Right atrium auricular region (tissue), 2 donors: ENCODE results near the gene TMEM176B. TPM values are rescaled to one million over a fixed set of nuclear protein-coding genes. Genes with fewer than 3 reads are reported as not detected.

Experiments
- DNase-seq: peaks from one replicate; pipeline ENCODE4 v3.0.0-alpha.2; 2019; ENCODE audit warnings: low spot score
- H3K27ac ChIP-seq, 2 donors: fragments of 200-600 bp; sonication (generic); 1 replicate in 1 of 2; 2 replicates in 1 of 2; pipeline ENCODE4 v1.5.1; 2016 to 2019
- H3K27me3 ChIP-seq, 2 donors: fragments of 200-600 bp; sonication (generic); one replicate each; pipeline versions ENCODE4 v1.5.1 to v1.6.0; 2017 to 2019
- H3K36me3 ChIP-seq: fragments of 200-600 bp; sonication (generic); one replicate; pipeline ENCODE4 v1.5.1; 2016
- H3K4me1 ChIP-seq, 2 donors: fragments of 200-600 bp; sonication (generic); one replicate each; pipeline versions ENCODE4 v1.5.1 to v1.6.0; 2017 to 2019
- H3K4me3 ChIP-seq, 2 donors: fragments of 200-600 bp; sonication (generic); 1 replicate in 1 of 2; 2 replicates in 1 of 2; pipeline ENCODE4 v1.5.1; 2017 to 2019; ENCODE audit warnings: mild to moderate bottlenecking in 1 of 2, moderate library complexity in 1 of 2
- H3K9me3 ChIP-seq, 2 donors: fragments of 200-600 bp; sonication (generic); one replicate each; pipeline ENCODE4 v1.5.1; 2019
- total RNA-seq, 2 donors: library from RNA; depleted of rRNA; stranded (reverse); fragments of >200 nt; gene quantifications; one replicate each; pipeline ENCODE4 v1.1.0, GENCODE V29; 2016
- TF ChIP-seq, protein P1 (sequence below), 2 donors: fragments of 200-600 bp; sonication (generic); IDR thresholded peaks; one replicate each; pipeline ENCODE4 v1.5.1; 2019; ENCODE audit warnings: antibody characterized with exemption in 2 of 2

The TMEM176B gene
- total RNA-seq, 2 donors from 2014 or later: 162 to 227 TPM

DNA sequence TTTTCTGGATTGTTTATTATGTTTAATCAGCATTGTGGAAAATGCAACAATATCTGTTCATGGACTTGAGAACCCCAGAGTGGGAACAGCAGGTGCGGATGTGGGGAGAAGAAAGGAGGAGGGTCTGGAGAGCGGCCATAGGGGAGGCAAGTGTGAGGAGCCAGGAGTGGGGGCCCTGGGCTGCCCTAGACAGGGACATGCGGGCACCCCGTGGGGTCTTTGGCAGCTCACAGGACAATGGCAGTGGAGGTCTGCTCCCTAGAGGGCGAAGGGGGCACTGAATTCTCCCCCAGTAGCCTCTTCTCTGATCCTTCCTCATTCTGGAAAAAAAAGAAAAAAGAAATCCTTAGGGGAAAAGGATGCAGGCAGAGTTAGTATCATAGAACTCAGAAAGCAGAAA, 8.9 kb downstream of the TMEM176B start:
- Histone ChIP-seq H3K4me1 (peaks cover 0 to 52% of the 10 kb centered on the region in 2 donors), H3K4me3 (no peak overlapping the region), H3K27ac (peak overlapping the region in 1 of 2 donors; percentile 63), H3K9me3 (no peaks in the 10 kb centered on the region), H3K36me3 (peaks cover 21% of the 10 kb centered on the region), H3K27me3 (no peaks in the 10 kb centered on the region)
- no peak for DNase-seq
- TF ChIP-seq, protein P1, sequence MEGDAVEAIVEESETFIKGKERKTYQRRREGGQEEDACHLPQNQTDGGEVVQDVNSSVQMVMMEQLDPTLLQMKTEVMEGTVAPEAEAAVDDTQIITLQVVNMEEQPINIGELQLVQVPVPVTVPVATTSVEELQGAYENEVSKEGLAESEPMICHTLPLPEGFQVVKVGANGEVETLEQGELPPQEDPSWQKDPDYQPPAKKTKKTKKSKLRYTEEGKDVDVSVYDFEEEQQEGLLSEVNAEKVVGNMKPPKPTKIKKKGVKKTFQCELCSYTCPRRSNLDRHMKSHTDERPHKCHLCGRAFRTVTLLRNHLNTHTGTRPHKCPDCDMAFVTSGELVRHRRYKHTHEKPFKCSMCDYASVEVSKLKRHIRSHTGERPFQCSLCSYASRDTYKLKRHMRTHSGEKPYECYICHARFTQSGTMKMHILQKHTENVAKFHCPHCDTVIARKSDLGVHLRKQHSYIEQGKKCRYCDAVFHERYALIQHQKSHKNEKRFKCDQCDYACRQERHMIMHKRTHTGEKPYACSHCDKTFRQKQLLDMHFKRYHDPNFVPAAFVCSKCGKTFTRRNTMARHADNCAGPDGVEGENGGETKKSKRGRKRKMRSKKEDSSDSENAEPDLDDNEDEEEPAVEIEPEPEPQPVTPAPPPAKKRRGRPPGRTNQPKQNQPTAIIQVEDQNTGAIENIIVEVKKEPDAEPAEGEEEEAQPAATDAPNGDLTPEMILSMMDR (IDR thresholded peaks at IDR 0.05): no peak

DNA sequence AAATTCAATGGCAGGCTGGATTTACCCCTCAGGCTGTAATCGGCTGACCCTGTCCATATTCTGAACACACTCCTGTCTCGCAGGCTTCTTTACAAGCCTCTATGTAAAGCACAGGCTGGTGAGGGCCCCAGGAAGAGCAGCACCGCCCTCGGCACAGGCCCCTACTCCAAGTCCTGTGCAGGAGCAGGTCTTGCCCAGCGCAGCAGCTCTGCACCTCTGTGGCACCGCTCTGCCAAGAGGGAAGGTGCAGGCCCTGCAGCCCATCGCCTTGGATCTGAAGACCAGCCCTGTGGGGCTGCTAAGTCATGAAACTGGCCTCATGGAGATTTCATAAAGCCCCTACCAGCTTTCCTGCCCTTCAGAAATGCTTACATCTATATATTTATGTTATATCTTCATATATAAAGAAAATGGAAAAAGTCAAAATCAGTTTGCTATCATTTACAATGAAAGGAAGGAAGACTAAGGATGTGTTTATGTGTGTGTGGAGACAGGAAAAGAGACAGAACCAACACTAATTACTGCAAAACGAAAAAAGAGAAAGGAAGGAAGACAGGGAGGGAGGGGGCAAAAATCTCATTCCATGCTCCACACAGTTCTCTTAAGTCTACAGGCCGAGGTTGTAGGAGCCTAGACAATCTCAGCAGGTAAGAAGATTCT, 9.6 kb downstream of the TMEM176B start:
- DNase-seq: peak; percentile 55
- no peaks in the 10 kb centered on the region for H3K9me3 ChIP-seq
- peaks cover 21% of the 10 kb centered on the region for H3K36me3 ChIP-seq
- H3K27me3 ChIP-seq: no peaks in the 10 kb centered on the region
- H3K4me1 ChIP-seq: peaks cover 0 to 58% of the 10 kb centered on the region in 2 donors
- no peak overlapping the region for H3K27ac ChIP-seq
- TF ChIP-seq, protein P1 (IDR thresholded peaks at IDR 0.05): no peak
- H3K4me3 ChIP-seq: no peak overlapping the region

DNA sequence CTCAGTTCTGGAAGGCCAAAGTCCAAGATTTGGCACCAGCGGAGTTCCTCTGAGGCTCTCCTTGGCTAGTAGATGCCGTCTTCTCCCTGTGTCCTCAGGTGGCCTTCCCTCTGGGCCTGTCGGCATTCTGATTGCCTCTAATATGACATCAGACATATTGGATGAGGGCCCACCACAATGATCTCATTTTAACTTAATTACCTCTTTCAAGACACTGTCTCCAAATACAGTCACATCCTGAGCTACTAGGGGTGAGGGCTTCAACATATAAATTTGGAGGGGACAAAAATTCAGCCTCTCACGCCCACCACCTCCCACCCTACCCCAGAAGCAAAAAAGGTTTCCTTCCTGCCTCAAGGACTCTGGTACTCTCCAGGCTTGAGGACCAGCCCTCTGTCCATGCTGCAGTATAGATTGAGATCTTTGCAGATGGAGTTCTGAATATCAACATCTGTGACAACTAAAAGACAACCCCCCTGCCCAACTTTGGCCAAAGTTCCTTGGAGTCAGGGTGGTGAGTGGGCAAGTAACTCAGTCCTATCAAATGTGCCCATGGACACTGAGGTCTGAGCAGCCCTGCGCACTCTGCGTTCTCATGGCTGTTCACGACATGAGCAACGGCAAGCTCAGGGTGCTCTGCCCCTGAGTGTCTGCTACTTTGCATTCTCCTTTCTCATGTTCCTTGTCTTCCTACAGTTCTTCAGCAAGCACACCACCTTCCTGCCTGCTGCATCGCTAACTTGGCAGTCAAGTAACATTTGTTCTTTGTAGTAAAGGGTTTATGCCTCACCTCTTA, 11.5 kb downstream of the TMEM176B start:
- Histone ChIP-seq H3K9me3 (no peaks in the 10 kb centered on the region), H3K4me3 (no peak overlapping the region), H3K4me1 (peaks cover 0 to 73% of the 10 kb centered on the region in 2 donors), H3K27me3 (no peaks in the 10 kb centered on the region), H3K27ac (peak overlapping the region; percentile 72 to 81), H3K36me3 (peaks cover 18% of the 10 kb centered on the region)
- TF ChIP-seq, protein P1 (IDR thresholded peaks at IDR 0.05): no peak
- peak; percentile 75 for DNase-seq

DNA sequence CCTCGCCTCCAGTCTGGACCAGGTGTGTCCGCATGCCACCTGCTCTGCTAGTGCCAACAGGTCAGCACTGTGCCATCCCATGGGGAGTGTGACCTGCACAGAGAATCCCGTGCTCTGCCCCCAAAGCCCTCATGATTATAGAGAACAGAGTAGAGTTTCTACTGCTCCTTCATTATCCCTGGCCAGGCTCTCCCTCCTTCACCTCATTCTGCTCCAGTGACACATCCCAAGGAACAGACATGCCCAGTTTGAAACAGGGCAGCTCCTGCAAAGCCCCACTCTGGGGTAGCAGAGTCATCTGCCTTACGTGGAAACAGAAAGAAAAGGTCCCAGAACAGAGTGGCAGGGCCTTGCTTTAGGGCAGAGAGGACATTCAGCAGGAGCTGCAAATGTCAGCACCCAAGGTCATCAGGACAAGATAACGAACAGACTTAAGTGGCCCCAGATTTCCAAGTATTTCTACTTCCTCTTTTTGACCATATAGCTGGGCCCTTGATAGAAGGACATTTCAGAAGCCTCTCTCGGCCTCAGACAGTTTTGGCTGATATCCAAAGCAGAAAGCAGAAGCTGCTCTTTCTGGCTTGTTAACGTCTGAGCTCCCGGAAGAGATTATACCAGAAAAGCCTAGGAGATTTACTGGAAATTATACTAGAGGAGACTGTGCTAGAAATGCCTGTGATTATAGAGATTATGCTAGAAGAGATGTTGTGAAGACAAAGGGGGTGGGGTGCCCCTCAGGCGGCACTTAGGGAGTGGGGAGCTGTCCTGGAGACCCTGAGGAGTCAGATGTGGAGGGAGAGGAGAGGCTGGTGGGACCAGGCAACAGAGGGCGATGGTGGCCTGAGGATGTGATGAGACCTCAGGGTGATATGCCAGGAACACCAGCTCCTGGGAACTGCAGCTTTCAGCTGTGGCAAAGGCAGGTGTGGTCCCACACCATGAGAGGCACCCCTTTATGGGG, 12.6 kb downstream of the TMEM176B start:
- TF ChIP-seq, protein P1 (IDR thresholded peaks at IDR 0.05): peak in 1 of 2 donors; percentile 51
- peak; percentile 57 for DNase-seq
- peak overlapping the region; percentile 72 to 81 for H3K27ac ChIP-seq
- H3K36me3 ChIP-seq: peaks cover 11% of the 10 kb centered on the region
- peaks cover 0 to 63% of the 10 kb centered on the region in 2 donors for H3K4me1 ChIP-seq
- no peaks in the 10 kb centered on the region for H3K27me3 ChIP-seq
- H3K4me3 ChIP-seq: no peak overlapping the region
- no peaks in the 10 kb centered on the region for H3K9me3 ChIP-seq

DNA sequence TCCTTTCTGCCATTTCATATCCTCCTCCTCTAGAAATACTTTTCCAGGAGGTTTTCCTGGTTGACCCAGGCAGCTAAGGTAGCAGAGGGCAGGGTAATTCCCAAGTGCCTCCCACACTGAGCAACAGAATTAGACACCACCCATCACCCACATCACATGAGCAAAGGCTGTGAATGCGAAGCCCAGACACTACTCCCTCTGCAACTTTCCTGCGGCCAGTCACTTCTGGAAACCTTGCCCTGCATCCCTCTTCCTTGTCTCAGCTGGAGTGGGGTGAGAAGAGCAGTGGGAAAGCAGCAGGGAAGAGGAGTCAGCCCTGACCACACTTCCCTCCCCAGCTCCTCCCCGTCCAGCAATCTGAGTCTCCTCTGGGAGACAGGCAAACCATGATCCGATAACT, 15.2 kb downstream of the TMEM176B start:
- Histone ChIP-seq H3K27ac (peak overlapping the region; percentile 72 to 81), H3K36me3 (no peaks in the 10 kb centered on the region), H3K4me1 (peaks cover 0 to 54% of the 10 kb centered on the region in 2 donors), H3K27me3 (no peaks in the 10 kb centered on the region), H3K4me3 (no peak overlapping the region), H3K9me3 (no peaks in the 10 kb centered on the region)
- TF ChIP-seq, protein P1 (IDR thresholded peaks at IDR 0.05): no peak
- DNase-seq: peak; percentile 54
